H1 (cell line): ENCODE results near the gene FERMT2. TPM values are rescaled to one million over a fixed set of nuclear protein-coding genes. Genes with fewer than 3 reads are reported as not detected.

Experiments used
- CTCF ChIA-PET: fragments of 300-600 bp; sonication (Branson Sonifier 250); formaldehyde crosslinking; loops from one replicate; lab custom pipeline; 2021; ENCODE audit not compliant: partially characterized antibody; lab: Charles Lee
- POLR2A ChIA-PET: fragments of 300-600 bp; sonication (Branson Sonifier 250); formaldehyde crosslinking; loops from one replicate; lab custom pipeline; 2021; ENCODE audit warnings: inconsistent platforms; ENCODE audit not compliant: partially characterized antibody; lab: Charles Lee
- DNase-seq, 2 experiments: peaks; one replicate each; pipeline versions ENCODE4 v3.0.0 to v3.0.0-alpha.2; 2010 to 2022; ENCODE audit warnings: low spot score in 2 of 2, low read depth in 1 of 2, mixed read lengths in 1 of 2
- FAIRE-seq: peaks from 2 replicates; lab custom pipeline; 2011; peaks lifted over from hg19 to GRCh38; lab: Jason Lieb, UNC
- H2AFZ ChIP-seq: 2 replicates; pipeline ENCODE4 v1.8.1; 2012; ENCODE audit warnings: low read length, inconsistent platforms
- H2AK5ac ChIP-seq: 2 replicates; pipeline ENCODE4 v1.6.1; 2013; ENCODE audit warnings: low read depth, low read length
- H2BK120ac ChIP-seq: replicated peaks from 2 replicates; pipeline ENCODE3; 2013; ENCODE audit warnings: low read depth, low read length, inconsistent platforms
- H2BK12ac ChIP-seq: 2 replicates; pipeline ENCODE4 v1.6.1; 2013; ENCODE audit warnings: low read depth, low read length
- H2BK15ac ChIP-seq: 2 replicates; pipeline ENCODE4 v1.6.1; 2013; ENCODE audit warnings: low read length
- H2BK20ac ChIP-seq: 2 replicates; pipeline ENCODE4 v1.6.1; 2013; ENCODE audit warnings: low read length
- H2BK5ac ChIP-seq: 2 replicates; pipeline ENCODE4 v1.6.1; 2013; ENCODE audit warnings: low read depth, low read length
- H3K14ac ChIP-seq: 2 replicates; pipeline ENCODE4 v1.6.1; 2013; ENCODE audit warnings: inconsistent platforms; ENCODE audit not compliant: insufficient read length
- H3K18ac ChIP-seq: 2 replicates; pipeline ENCODE4 v1.6.1; 2013; ENCODE audit warnings: low read length; ENCODE audit errors: extremely low read depth
- H3K23ac ChIP-seq: 2 replicates; pipeline ENCODE4 v1.6.1; 2013; ENCODE audit warnings: inconsistent platforms; ENCODE audit not compliant: insufficient read length
- H3K23me2 ChIP-seq: 2 replicates; pipeline ENCODE4 v1.6.1; 2013; ENCODE audit warnings: low read depth, low read length
- H3K27ac ChIP-seq: 2 replicates; pipeline ENCODE4 v1.6.1; 2011; ENCODE audit warnings: low read depth, low read length, inconsistent platforms
- H3K27me3 ChIP-seq, 4 experiments: replicated peaks in 1 of 4; 1 replicate in 1 of 4; 2 replicates in 3 of 4; pipeline versions ENCODE4 v1.6.1 to v1.8.1; 2011 to 2013; ENCODE audit warnings: low read length in 3 of 4, mild to moderate bottlenecking in 3 of 4, inconsistent platforms in 2 of 4, mixed read lengths in 2 of 4, moderate library complexity in 1 of 4; ENCODE audit not compliant: control insufficient read depth in 3 of 4, insufficient read depth in 3 of 4; ENCODE audit errors: extremely low read depth in 1 of 4
- H3K36me3 ChIP-seq, 4 experiments: 2 replicates each; pipeline versions ENCODE4 v1.6.1 to v1.8.1; 2011 to 2013; ENCODE audit warnings: mild to moderate bottlenecking in 4 of 4, low read length in 3 of 4, moderate library complexity in 2 of 4, control low read depth in 1 of 4, inconsistent platforms in 1 of 4; ENCODE audit not compliant: insufficient read depth in 4 of 4, control insufficient read depth in 2 of 4
- H3K4ac ChIP-seq: replicated peaks from 2 replicates; pipeline ENCODE3; 2013; ENCODE audit warnings: low read length, low read depth, mixed read lengths, inconsistent platforms; ENCODE audit not compliant: insufficient read length
- H3K4me1 ChIP-seq, 4 experiments: replicated peaks in 1 of 4; 1 replicate in 1 of 4; 2 replicates in 3 of 4; pipeline versions ENCODE4 v1.6.1 to v1.8.1; 2011 to 2013; ENCODE audit warnings: low read length in 3 of 4, inconsistent platforms in 2 of 4, mixed read lengths in 1 of 4; ENCODE audit not compliant: insufficient read depth in 4 of 4, control insufficient read depth in 3 of 4
- H3K4me2 ChIP-seq, 2 experiments: 2 replicates each; pipeline versions ENCODE4 v1.6.1 to v1.8.1; 2011 to 2013; ENCODE audit warnings: low read depth in 2 of 2, low read length in 2 of 2, control low read depth in 1 of 2, inconsistent platforms in 1 of 2, mild to moderate bottlenecking in 1 of 2; ENCODE audit not compliant: insufficient read depth in 1 of 2
- H3K4me3 ChIP-seq, 4 experiments: fragments of 200-600, 300-600 bp in 1 of 4; sonication (generic), shearing (Covaris generic), sonication (Bioruptor Twin) in 1 of 4; 2 replicates each; pipeline versions ENCODE4 v1.5.1 to v1.8.1; 2011 to 2016; ENCODE audit warnings: low read length in 4 of 4, low read depth in 3 of 4, control low read depth in 2 of 4, inconsistent platforms in 2 of 4, mild to moderate bottlenecking in 2 of 4, mixed read lengths in 1 of 4, moderate library complexity in 1 of 4; ENCODE audit not compliant: insufficient read depth in 2 of 4; ENCODE audit errors: extremely low read depth in 1 of 4
- H3K56ac ChIP-seq: replicated peaks from 2 replicates; pipeline ENCODE3; 2013; ENCODE audit warnings: low read depth, mild to moderate bottlenecking, mixed read lengths, low read length, inconsistent platforms; ENCODE audit not compliant: insufficient read length
- H3K79me1 ChIP-seq: 2 replicates; pipeline ENCODE4 v1.6.1; 2013; ENCODE audit warnings: low read depth, low read length, control low read depth
- H3K79me2 ChIP-seq, 2 experiments: 2 replicates each; pipeline versions ENCODE4 v1.6.1 to v1.8.1; 2012 to 2013; ENCODE audit warnings: low read length in 2 of 2, mild to moderate bottlenecking in 2 of 2, inconsistent platforms in 1 of 2; ENCODE audit not compliant: insufficient read depth in 2 of 2, control insufficient read depth in 1 of 2
- H3K9ac ChIP-seq, 4 experiments: replicated peaks in 1 of 4; 1 replicate in 1 of 4; 2 replicates in 3 of 4; pipeline versions ENCODE4 v1.6.1 to v1.8.1; 2011 to 2013; ENCODE audit warnings: low read depth in 3 of 4, low read length in 3 of 4, control low read depth in 2 of 4, mild to moderate bottlenecking in 2 of 4, moderate library complexity in 2 of 4, inconsistent platforms in 1 of 4; ENCODE audit errors: extremely low read depth in 1 of 4
- H3K9me3 ChIP-seq, 2 experiments: 2 replicates each; pipeline versions ENCODE4 v1.6.1 to v1.8.1; 2012 to 2013; ENCODE audit warnings: mild to moderate bottlenecking in 2 of 2, moderate library complexity in 2 of 2, control low read depth in 1 of 2, inconsistent platforms in 1 of 2, low read depth in 1 of 2, low read length in 1 of 2, mixed read lengths in 1 of 2; ENCODE audit not compliant: insufficient read depth in 2 of 2
- H4K20me1 ChIP-seq, 2 experiments: replicated peaks in 1 of 2; 2 replicates each; pipeline versions ENCODE3 to v1.8.1; 2011 to 2013; ENCODE audit warnings: inconsistent platforms in 2 of 2, low read length in 2 of 2, mild to moderate bottlenecking in 1 of 2; ENCODE audit not compliant: insufficient read depth in 2 of 2, control insufficient read depth in 1 of 2
- H4K5ac ChIP-seq: 2 replicates; pipeline ENCODE4 v1.6.1; 2013; ENCODE audit warnings: low read length, low read depth, mixed read lengths, inconsistent platforms; ENCODE audit not compliant: insufficient read length
- H4K8ac ChIP-seq: 2 replicates; pipeline ENCODE4 v1.8.0; 2013; ENCODE audit warnings: mild to moderate bottlenecking, moderate library complexity, low read length, inconsistent platforms; ENCODE audit not compliant: insufficient read depth; ENCODE audit errors: extremely low read depth
- H4K91ac ChIP-seq: replicated peaks from 2 replicates; pipeline ENCODE3; 2013; ENCODE audit warnings: low read length, mixed read lengths, inconsistent platforms; ENCODE audit not compliant: insufficient read length
- ATF2 ChIP-seq: IDR thresholded peaks from 2 replicates; pipeline ENCODE4 v1.6.1; 2012; ENCODE audit warnings: low read length, inconsistent platforms
- HDAC2 ChIP-seq, 2 experiments: fragments of 300-600 bp in 1 of 2; sonication (generic) in 1 of 2; IDR thresholded peaks; 2 replicates each; pipeline ENCODE4 v1.6.1; 2011 to 2012; ENCODE audit warnings: low read depth in 2 of 2, low read length in 2 of 2, mild to moderate bottlenecking in 2 of 2, moderate library complexity in 2 of 2, borderline replicate concordance in 1 of 2, inconsistent platforms in 1 of 2
- HDAC6 ChIP-seq: IDR thresholded peaks from one replicate; pipeline ENCODE4 v1.7.1; 2012; ENCODE audit warnings: low read depth, mild to moderate bottlenecking, inconsistent platforms, low read length, moderate library complexity
- SIN3A ChIP-seq, 2 experiments: IDR thresholded peaks in 1 of 2; conservative IDR thresholded peaks in 1 of 2; 2 replicates each; pipeline ENCODE4 v1.6.1; 2011 to 2012; ENCODE audit warnings: low read length in 2 of 2, improper control_type of control experiment in 1 of 2, low read depth in 1 of 2, mild to moderate bottlenecking in 1 of 2
- TAF1 ChIP-seq: IDR thresholded peaks from 2 replicates; pipeline ENCODE4 v1.6.1; 2011; ENCODE audit warnings: mild to moderate bottlenecking, low read depth, low read length
- WGBS, 2 experiments: shearing (Covaris generic) in 1 of 2; methylation state at CpG; one replicate each; pipeline versions ENCODE4 v1.1.6 to v1.1.7; 2013 to 2015; ENCODE audit warnings: low lambda C conversion rate in 2 of 2, mixed read lengths in 2 of 2, inconsistent platforms in 1 of 2, low coverage in 1 of 2, missing lambda C conversion rate in 1 of 2; ENCODE audit not compliant: insufficient replicate concordance in 2 of 2, insufficient coverage in 1 of 2, insufficient read length in 1 of 2; ENCODE audit errors: extremely low coverage in 1 of 2, missing lambda C conversion rate in 1 of 2; 5-methylcytosine and 5-hydroxymethylcytosine counted together
- polyA plus RNA-seq, 7 experiments: library from polyadenylated mRNA; depleted of rRNA in 3 of 7; stranded (reverse) in 5 of 7; unstranded in 2 of 7; fragments of >200 nt in 5 of 7; fragments of 200-250 nt in 2 of 7; gene quantifications; 1 replicate in 5 of 7; 2 replicates in 1 of 7; 4 replicates in 1 of 7; pipeline versions ENCODE4 v1.2.1 to v1.2.3, GENCODE V29; 2011 to 2013; ENCODE audit warnings: missing spikeins in 2 of 7, mixed read lengths in 2 of 7
- total RNA-seq: library from RNA; stranded (reverse); fragmentation: NEBNext Ultra II Directional; extraction: Animal tissue kit (Norgen Biotek cat#: 25700); gene quantifications from 2 replicates; pipeline ENCODE4 v1.2.1, GENCODE V29; 2021

The FERMT2 gene
- total and polyA plus RNA-seq, 2 of the 8 experiments (the other 6 are each of a cell fraction or from before 2014, with no cell fraction given), result 53.3 to 142 TPM

- no peak overlapping the region for H3K14ac ChIP-seq
- no peak for FAIRE-seq
- 91% methylated on average over 4 of the region's 4 CpGs; no CpG with 5 or more reads in 1 of the 2 experiments for WGBS, 2 experiments
- TF ChIP-seq ATF2 (no peak), TAF1 (no peak), HDAC6 (no peak), HDAC2 (IDR thresholded peaks at IDR 0.05; ENCODE audit: borderline replicate concordance in 1 of 2, low read depth in 2 of 2, low read length in 2 of 2) (no peak), SIN3A (conservative IDR thresholded peaks at IDR 0.05 in 1 of 2, IDR thresholded peaks at IDR 0.05 in 1 of 2; ENCODE audit: low read depth in 1 of 2, low read length in 2 of 2) (no peak)
- TF ChIP-seq, all 59 proteins: peak for 0
- no peak overlapping the region for H2BK12ac ChIP-seq
- H4K91ac ChIP-seq, result no peak overlapping the region
- DNase-seq, result no peak
- no peak overlapping the region for H3K4me2 ChIP-seq
- no peak overlapping the region for H2BK20ac ChIP-seq
- H3K18ac ChIP-seq, result no peak overlapping the region
- H3K9me3 ChIP-seq, result no peaks in the 10 kb centered on the region
- no peak overlapping the region for H2BK120ac ChIP-seq
- H4K5ac ChIP-seq, result no peak overlapping the region
- H3K27me3 ChIP-seq, result no peaks in the 10 kb centered on the region
- H3K56ac ChIP-seq, result no peak overlapping the region
- H2AK5ac ChIP-seq, result no peak overlapping the region
- H4K20me1 ChIP-seq, result no peaks in the 10 kb centered on the region
- H3K9ac ChIP-seq, result no peak overlapping the region
- H2BK5ac ChIP-seq, result no peak overlapping the region
- H3K27ac ChIP-seq, result no peak overlapping the region
- ChIA-PET CTCF (interaction anchor here (0.6 to 1.7 kb wide), 5 partner anchors 35 to 332 kb away, joined by 3 to 5 read pairs (median 3); no protein-coding TSS in a partner anchor), POLR2A (interaction anchor here (1.0 kb wide), 1 partner anchor 15 kb away, joined by 3 read pairs; no protein-coding TSS in a partner anchor)
- no peak overlapping the region for H2BK15ac ChIP-seq
- H3K4ac ChIP-seq, result no peak overlapping the region
- H3K79me1 ChIP-seq, result peaks cover 3% of the 10 kb centered on the region; the same call in 1 of the 2 replicates
- no peaks in the 10 kb centered on the region for H3K79me2 ChIP-seq
- H3K36me3 ChIP-seq, result peaks cover 0 to 25% (median 8%) of the 10 kb centered on the region in 4 experiments; a peak in 4 of 8 replicates
- no peaks in the 10 kb centered on the region; a peak in 1 of 7 replicates for H3K4me1 ChIP-seq
- no peak overlapping the region for H4K8ac ChIP-seq
- no peak overlapping the region for H3K4me3 ChIP-seq
- no peak overlapping the region for H2AFZ ChIP-seq
- H3K23me2 ChIP-seq, result no peaks in the 10 kb centered on the region
- no peak overlapping the region for H3K23ac ChIP-seq
Measured at GRCh38 chr14:52888159-52888558, 62.7 kb downstream of the FERMT2 start.
